Measurements from ENCODE around the gene DVL2. TPM values are rescaled to one million over a fixed set of nuclear protein-coding genes. Genes with fewer than 3 reads are reported as not detected.

The DVL2 gene
- total RNA-seq, 4 donors from 2014 or later, result 51.7 to 87.5 (median 67.8) TPM

GRCh38 chr17:7195971-7196370 is 38.3 kb downstream of the DVL2 start:
- WGBS, 2 donors, result 89 to 95% methylated on average over 9 to 10 of the region's 12 CpGs
- TF ChIP-seq POLR2A (IDR thresholded peaks at IDR 0.05) (no peak), CTCF (IDR thresholded peaks at IDR 0.05) (no peak)
- no peak overlapping the region for H3K4me3 ChIP-seq (ENCODE audit: low read depth, poor library complexity, severe bottlenecking)
- no peak for DNase-seq (ENCODE audit: low spot score in 2 of 2)
- intact Hi-C loops (cut with DNase I; ENCODE audit: low total_unique reads), result no loop called here

DNA sequence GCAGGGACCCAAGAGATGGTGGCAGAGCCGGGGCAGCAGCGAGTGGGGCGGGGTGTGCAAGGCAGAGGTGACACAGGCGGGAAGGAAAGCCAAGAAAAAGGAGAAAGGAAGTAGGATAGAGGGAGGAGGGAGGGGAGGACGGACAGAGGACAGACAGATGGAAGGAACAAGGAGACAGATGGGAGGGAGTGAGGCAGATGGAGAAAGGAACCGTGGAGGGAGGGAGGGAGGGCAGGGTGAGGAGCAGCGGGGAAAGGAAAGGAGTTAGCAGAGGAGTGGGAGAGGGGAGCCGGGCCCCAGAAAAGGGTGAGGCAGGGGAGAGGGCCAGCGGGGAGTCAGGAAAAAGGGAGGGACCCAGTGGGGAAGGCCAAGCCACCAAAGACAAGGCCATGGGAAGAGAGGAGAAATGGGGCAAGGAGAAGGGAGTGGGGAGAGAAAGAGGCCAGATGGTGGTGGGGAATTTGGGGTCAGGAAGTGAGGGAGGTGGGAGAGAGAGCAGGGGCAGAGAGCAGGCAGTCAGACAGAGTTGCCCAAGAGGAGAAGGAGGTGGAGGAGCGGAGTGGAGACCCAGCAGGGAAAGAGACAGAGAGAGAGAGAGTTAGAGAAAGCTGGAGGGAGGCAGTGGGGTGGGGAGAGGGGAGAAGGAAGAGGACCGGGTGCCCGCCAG is 41.9 kb downstream of the DVL2 start:
- intact Hi-C loops (cut with DNase I; ENCODE audit: low total_unique reads), result no loop called here
- DNase-seq (ENCODE audit: low spot score in 2 of 2), result no peak
- 79 to 81% methylated on average over 12 of the region's 12 CpGs for WGBS, 2 donors
- H3K4me3 ChIP-seq (ENCODE audit: low read depth, poor library complexity, severe bottlenecking), result no peak overlapping the region
- TF ChIP-seq CTCF (IDR thresholded peaks at IDR 0.05) (no peak), POLR2A (IDR thresholded peaks at IDR 0.05) (no peak)

DNA sequence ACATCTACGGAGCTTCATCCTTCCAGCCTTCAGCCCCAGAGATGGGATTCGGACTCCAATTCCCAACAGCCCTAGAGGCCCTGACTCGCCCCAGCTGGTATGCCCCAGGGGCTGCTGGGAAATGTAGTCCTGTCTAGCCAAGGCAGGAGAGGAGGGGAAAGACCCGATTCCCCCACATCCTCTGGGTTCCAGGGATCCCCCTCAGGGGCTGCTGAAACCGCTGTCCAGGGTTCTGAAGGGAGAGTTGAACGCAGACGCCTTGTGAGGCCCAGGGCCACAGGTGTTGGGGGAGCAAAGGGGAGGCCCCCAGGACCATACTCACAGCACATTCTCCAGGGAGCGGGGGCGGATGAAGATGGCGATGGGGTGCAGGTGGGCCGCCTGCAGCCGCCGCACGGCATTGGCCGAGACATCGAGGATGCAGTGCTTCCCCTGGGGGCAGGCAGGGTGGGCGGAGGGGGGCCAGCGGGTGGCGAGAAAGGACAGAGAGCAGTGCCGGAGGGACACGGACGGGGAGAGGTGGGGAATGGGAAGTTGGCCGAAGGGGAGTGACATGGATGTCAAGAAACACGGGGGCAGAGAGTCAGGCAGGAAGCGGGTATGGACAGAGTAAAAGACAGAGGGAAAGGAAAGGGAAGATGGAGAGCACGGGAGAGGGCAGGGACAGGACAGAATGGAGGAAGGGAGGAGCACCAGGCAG is 42.6 kb downstream of the DVL2 start:
- WGBS, 2 donors, result 78 to 82% methylated on average over 25 to 26 of the region's 26 CpGs
- TF ChIP-seq CTCF (IDR thresholded peaks at IDR 0.05) (no peak), POLR2A (IDR thresholded peaks at IDR 0.05) (no peak)
- no peak for DNase-seq (ENCODE audit: low spot score in 2 of 2)
- intact Hi-C loops (cut with DNase I; ENCODE audit: low total_unique reads), result no loop called here
- H3K4me3 ChIP-seq (ENCODE audit: low read depth, poor library complexity, severe bottlenecking), result no peak overlapping the region

GRCh38 chr17:7191069-7191468 is 43.2 kb downstream of the DVL2 start:
- no peak overlapping the region for H3K4me3 ChIP-seq (ENCODE audit: low read depth, poor library complexity, severe bottlenecking)
- intact Hi-C loops (cut with DNase I; ENCODE audit: low total_unique reads), result no loop called here
- DNase-seq (ENCODE audit: low spot score in 2 of 2), result no peak
- TF ChIP-seq CTCF (IDR thresholded peaks at IDR 0.05), result no peak
- TF ChIP-seq POLR2A (IDR thresholded peaks at IDR 0.05), result no peak
- WGBS, 2 donors, result 97% methylated on average over 12 of the region's 12 CpGs

GRCh38 chr17:7190276-7190917 is 43.9 kb downstream of the DVL2 start:
- intact Hi-C loops (cut with DNase I; ENCODE audit: low total_unique reads), result no loop called here
- DNase-seq (ENCODE audit: low spot score in 2 of 2), result no peak
- 87 to 88% methylated on average over 14 of the region's 14 CpGs for WGBS, 2 donors

More at GRCh38 chr17:7190276-7190917, 43.9 kb downstream of the DVL2 start:
- TF ChIP-seq CTCF (IDR thresholded peaks at IDR 0.05) (no peak), POLR2A (IDR thresholded peaks at IDR 0.05) (no peak)
- no peak overlapping the region for H3K4me3 ChIP-seq (ENCODE audit: low read depth, poor library complexity, severe bottlenecking)

Data from lower leg skin (tissue), 4 donors.